Stimulated activated memory B cell treated with anti-CD40 and anti-IgM and Interleukin-4, amounts not matched to agents 10 μg/mL and 1 μg/mL and 100 μg/mL, for 72 hours (primary cell): ENCODE results near the gene KRT20.

Experiments
- ATAC-seq: fragments of 150-1000 bp; cut with Tn5 transposase; 2 replicates; pipeline ENCODE4 v1.10.0; 2021
- H3K27ac Mint-ChIP-seq: one replicate; pipeline ENCODE4 v1.8.0; 2022; ENCODE audit warnings: mild to moderate bottlenecking, mixed read lengths
- H3K27me3 Mint-ChIP-seq: one replicate; pipeline ENCODE4 v1.8.0; 2022; ENCODE audit warnings: mixed read lengths
- H3K36me3 Mint-ChIP-seq: one replicate; pipeline ENCODE4 v1.8.0; 2022; ENCODE audit warnings: mixed read lengths
- H3K4me1 Mint-ChIP-seq: one replicate; pipeline ENCODE4 v1.8.0; 2022; ENCODE audit warnings: mixed read lengths
- H3K4me3 Mint-ChIP-seq: one replicate; pipeline ENCODE4 v1.8.0; 2022; ENCODE audit warnings: mild to moderate bottlenecking, moderate library complexity, mixed read lengths
- H3K9me3 Mint-ChIP-seq: one replicate; pipeline ENCODE4 v1.8.0; 2022; ENCODE audit warnings: mixed read lengths

The KRT20 gene

DNA sequence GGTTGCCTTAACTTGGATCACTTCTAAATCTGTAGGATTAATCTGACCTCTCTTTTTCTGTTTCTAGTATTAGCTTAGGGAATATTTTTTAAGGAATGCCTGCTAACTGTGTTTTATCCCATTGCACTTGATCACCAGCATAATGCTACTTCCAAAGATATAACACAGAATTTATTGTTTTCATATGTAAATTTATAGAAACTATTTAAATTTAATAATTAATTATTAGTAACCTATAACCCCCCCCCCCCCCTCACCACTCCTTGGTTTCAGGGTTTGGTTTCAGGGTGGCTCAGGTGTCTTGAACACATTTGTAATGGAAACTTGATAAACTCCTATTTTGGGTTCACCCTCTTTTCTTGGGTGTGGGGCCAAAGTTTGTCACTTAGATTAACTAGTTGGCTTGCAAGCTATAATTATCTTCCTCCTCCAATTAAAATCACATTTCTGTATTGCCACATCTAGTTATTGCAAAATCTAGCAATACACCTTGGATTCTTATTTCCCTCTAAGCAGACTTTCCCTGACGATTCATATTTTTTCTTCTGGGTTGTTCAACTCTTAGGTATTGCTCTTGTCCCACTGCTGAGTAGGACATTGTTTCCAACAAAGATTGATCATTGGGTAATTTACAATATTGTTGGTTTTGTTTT lies 36.3 kb downstream of the KRT20 start:
- Mint-ChIP-seq H3K27me3 (peaks cover 44% of the 10 kb centered on the region), H3K9me3 (no peaks in the 10 kb centered on the region), H3K36me3 (no peaks in the 10 kb centered on the region), H3K4me1 (no peaks in the 10 kb centered on the region), H3K4me3 (no peak overlapping the region), H3K27ac (no peak overlapping the region)
- no peak for ATAC-seq

GRCh38 chr17:40846515-40847144 lies 38.4 kb downstream of the KRT20 start:
- H3K4me3 Mint-ChIP-seq, result no peak overlapping the region
- no peaks in the 10 kb centered on the region for H3K4me1 Mint-ChIP-seq
- H3K27me3 Mint-ChIP-seq, result peaks cover 51% of the 10 kb centered on the region
- no peak overlapping the region for H3K27ac Mint-ChIP-seq
- H3K36me3 Mint-ChIP-seq, result no peaks in the 10 kb centered on the region
- ATAC-seq, result no peak
- no peaks in the 10 kb centered on the region for H3K9me3 Mint-ChIP-seq

DNA sequence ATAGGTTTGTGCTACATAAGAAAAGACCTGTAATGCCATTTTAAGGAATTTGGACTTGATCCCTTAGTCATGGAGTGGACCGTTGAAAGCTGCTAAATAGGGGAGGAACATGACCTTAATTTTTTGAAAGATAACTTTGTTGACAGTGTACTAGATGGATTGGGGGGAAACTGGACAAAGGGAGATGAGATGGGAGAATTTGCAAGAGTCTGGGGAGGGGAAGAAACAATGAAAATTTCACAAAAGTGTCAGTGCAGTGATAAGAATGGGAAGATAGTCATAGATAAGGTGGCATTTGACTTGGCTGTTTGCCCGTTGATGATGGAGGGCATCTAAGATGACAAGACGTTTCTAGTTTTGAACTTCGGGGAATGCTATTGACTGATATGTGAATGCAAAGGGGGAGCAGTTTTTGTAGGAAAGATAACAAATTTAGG lies 40.4 kb downstream of the KRT20 start:
- Mint-ChIP-seq H3K9me3 (no peaks in the 10 kb centered on the region), H3K27ac (no peak overlapping the region), H3K4me1 (no peaks in the 10 kb centered on the region), H3K36me3 (no peaks in the 10 kb centered on the region), H3K4me3 (no peak overlapping the region), H3K27me3 (peaks cover 51% of the 10 kb centered on the region)
- ATAC-seq, result no peak

DNA sequence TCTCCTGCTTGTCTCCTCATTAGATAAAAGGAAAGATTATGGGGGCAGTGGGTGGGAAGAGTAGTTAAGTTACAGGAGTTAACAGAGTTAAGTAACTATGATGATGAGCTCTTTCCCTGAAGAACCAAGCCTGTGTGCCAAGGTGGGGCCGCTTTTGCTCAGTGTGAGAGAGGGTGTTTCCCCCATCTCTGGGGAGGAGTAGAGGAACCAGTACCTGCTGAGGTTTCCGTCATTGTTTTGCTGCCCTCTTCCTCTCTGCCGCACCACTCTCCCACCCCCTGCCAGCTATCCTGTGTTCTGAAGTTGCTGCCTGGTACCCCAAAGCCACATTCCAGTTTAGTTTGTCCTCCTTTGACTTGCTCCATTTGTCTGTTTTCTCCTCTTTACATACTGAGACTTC lies 41.8 kb downstream of the KRT20 start:
- no peaks in the 10 kb centered on the region for H3K4me1 Mint-ChIP-seq
- H3K4me3 Mint-ChIP-seq, result no peak overlapping the region
- no peaks in the 10 kb centered on the region for H3K36me3 Mint-ChIP-seq
- peaks cover 51% of the 10 kb centered on the region for H3K27me3 Mint-ChIP-seq
- no peak overlapping the region for H3K27ac Mint-ChIP-seq
- H3K9me3 Mint-ChIP-seq, result no peaks in the 10 kb centered on the region
- no peak for ATAC-seq

GRCh38 chr17:40841246-40841645 lies 43.8 kb downstream of the KRT20 start:
- no peak overlapping the region for H3K27ac Mint-ChIP-seq
- no peaks in the 10 kb centered on the region for H3K36me3 Mint-ChIP-seq
- no peak overlapping the region for H3K4me3 Mint-ChIP-seq
- no peaks in the 10 kb centered on the region for H3K4me1 Mint-ChIP-seq
- H3K9me3 Mint-ChIP-seq, result no peaks in the 10 kb centered on the region
- peaks cover 50% of the 10 kb centered on the region for H3K27me3 Mint-ChIP-seq
- no peak for ATAC-seq

DNA sequence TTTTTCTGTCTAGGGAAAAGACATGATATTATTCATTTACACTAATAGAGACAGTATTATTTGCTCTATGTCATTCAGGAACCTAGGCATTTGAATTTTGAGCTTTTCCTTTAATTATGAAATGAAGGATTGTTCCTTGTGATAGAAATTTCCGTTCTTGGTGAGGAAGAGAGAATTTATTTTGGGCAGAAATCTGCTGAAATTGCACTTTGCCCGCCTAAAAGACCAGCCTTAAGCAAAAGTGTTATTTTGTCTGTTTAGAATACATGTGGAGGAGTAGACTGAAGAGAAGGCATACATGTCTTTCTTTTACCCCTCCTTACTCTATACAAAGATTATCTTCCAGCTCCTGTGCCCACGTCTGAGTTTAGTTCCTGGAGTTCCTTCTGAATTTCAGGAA lies 45.8 kb downstream of the KRT20 start:
- ATAC-seq, result no peak
- Mint-ChIP-seq H3K4me1 (no peaks in the 10 kb centered on the region), H3K9me3 (no peaks in the 10 kb centered on the region), H3K36me3 (peaks cover 7% of the 10 kb centered on the region), H3K4me3 (no peak overlapping the region), H3K27me3 (peaks cover 30% of the 10 kb centered on the region), H3K27ac (no peak overlapping the region)

- Mint-ChIP-seq H3K9me3 (no peaks in the 10 kb centered on the region), H3K4me3 (no peak overlapping the region), H3K36me3 (peaks cover 7% of the 10 kb centered on the region), H3K4me1 (no peaks in the 10 kb centered on the region), H3K27me3 (peaks cover 5% of the 10 kb centered on the region), H3K27ac (no peak overlapping the region)
- ATAC-seq, result no peak
Observed at GRCh38 chr17:40836020-40836419, 49.0 kb downstream of the KRT20 start.

GRCh38 chr17:40833882-40834281 lies 51.2 kb downstream of the KRT20 start:
- Mint-ChIP-seq H3K9me3 (no peaks in the 10 kb centered on the region), H3K27ac (no peak overlapping the region)
- no peak for ATAC-seq

DNA sequence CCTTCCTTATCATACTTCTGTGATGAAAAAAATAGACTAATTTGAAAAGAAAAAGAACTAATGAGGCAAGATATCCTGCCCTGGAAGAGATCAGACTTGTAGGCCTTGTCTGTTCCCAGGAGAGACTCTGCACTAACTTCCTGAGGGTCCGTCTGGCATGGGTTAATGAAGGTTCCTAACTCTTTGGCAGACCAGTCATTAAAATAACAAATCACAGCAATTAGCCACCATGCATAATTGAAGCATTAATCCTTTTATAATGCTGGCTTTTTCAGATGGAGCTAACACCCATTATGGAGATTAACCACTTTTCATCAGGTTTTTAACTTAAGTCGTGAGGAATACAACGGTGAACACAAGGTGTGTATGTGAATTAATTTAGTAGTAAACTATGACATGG lies 52.2 kb downstream of the KRT20 start:
- Mint-ChIP-seq H3K4me3 (no peak overlapping the region), H3K4me1 (no peaks in the 10 kb centered on the region), H3K27ac (no peak overlapping the region), H3K27me3 (no peaks in the 10 kb centered on the region), H3K36me3 (peaks cover 12% of the 10 kb centered on the region), H3K9me3 (no peaks in the 10 kb centered on the region)
- no peak for ATAC-seq

More at GRCh38 chr17:40833882-40834281, 51.2 kb downstream of the KRT20 start:
- no peaks in the 10 kb centered on the region for H3K4me1 Mint-ChIP-seq
- H3K4me3 Mint-ChIP-seq, result no peak overlapping the region
- H3K36me3 Mint-ChIP-seq, result peaks cover 12% of the 10 kb centered on the region
- no peaks in the 10 kb centered on the region for H3K27me3 Mint-ChIP-seq

DNA sequence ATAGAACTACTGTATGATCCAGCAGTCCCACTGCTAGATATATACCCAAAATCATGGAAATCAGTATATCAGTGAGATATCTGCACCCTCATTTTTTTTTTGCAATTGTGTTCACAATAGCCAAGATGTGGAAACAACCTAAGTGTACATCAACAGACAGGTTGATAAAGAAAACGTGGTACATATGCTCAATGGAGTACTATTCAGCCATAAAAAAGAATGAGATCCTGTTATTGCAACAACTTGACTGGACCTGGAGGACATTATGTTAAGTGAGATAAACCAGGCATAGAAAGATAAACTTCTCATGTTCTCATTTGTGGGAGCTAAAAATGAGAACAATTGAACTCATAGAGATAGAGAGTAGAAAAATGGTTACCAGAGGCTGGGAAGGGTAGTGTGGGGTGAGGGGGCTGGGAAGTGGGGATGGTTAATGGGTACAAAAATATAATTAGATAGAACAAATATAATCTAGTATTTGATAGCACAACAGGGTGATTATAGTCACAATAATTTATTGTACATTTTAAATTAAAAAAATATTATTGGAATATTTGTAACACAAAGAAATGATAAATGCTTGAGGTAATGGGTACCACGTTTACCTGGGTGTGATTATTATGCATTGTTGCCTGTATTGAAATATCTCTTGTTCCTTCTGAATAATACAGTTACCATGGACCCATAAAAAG lies 54.8 kb downstream of the KRT20 start:
- H3K27ac Mint-ChIP-seq, result no peak overlapping the region

GRCh38 chr17:40828454-40829044 lies 56.5 kb downstream of the KRT20 start:
- H3K27ac Mint-ChIP-seq, result no peak overlapping the region
- H3K27me3 Mint-ChIP-seq, result peaks cover 16% of the 10 kb centered on the region
- H3K4me1 Mint-ChIP-seq, result peaks cover 6% of the 10 kb centered on the region
- H3K9me3 Mint-ChIP-seq, result no peaks in the 10 kb centered on the region
- H3K4me3 Mint-ChIP-seq, result no peak overlapping the region
- ATAC-seq, result no peak
- H3K36me3 Mint-ChIP-seq, result peaks cover 23% of the 10 kb centered on the region

More for the DNA sequence above, 54.8 kb downstream of the KRT20 start:
- Mint-ChIP-seq H3K4me3 (no peak overlapping the region), H3K27me3 (peaks cover 16% of the 10 kb centered on the region), H3K36me3 (peaks cover 24% of the 10 kb centered on the region), H3K9me3 (no peaks in the 10 kb centered on the region), H3K4me1 (no peaks in the 10 kb centered on the region)
- ATAC-seq, result no peak

DNA sequence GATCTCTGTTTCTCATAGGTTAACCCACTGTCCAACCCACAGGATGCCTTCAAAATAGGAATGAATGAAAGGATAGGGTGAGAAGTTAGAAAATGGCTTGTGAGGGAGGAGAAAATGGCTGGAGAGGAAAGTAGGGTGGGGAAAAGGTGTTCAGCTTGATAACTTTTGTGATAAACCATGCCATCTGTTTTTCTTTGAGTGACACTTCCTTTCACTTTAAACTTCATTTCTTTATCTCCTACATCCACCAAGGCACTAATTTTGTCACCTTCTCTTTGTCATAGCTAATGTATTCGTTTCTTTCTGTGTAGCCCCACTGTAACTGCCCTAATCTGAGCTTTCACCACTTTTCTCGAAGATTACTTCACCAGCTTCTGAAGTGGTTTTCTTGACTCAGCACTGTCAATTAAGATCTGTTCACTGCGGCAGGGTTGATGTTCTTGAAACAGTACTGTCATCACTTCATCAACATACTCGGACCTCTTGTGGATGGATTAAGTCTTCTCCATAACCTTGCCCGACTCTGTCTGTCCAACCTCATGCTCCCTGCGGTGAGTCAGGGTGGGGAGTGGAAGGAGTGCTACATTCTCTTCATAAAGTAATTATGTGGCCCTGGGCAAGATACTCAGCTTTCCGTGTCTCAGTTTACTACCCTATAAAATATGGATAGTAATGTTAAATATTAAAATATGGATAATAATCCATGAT lies 57.1 kb downstream of the KRT20 start:
- Mint-ChIP-seq H3K27ac (no peak overlapping the region), H3K4me1 (peaks cover 6% of the 10 kb centered on the region), H3K4me3 (no peak overlapping the region), H3K27me3 (peaks cover 16% of the 10 kb centered on the region), H3K36me3 (peaks cover 23% of the 10 kb centered on the region), H3K9me3 (no peaks in the 10 kb centered on the region)
- ATAC-seq, result no peak
